ENCODE data around the gene ANXA1.

DNA sequence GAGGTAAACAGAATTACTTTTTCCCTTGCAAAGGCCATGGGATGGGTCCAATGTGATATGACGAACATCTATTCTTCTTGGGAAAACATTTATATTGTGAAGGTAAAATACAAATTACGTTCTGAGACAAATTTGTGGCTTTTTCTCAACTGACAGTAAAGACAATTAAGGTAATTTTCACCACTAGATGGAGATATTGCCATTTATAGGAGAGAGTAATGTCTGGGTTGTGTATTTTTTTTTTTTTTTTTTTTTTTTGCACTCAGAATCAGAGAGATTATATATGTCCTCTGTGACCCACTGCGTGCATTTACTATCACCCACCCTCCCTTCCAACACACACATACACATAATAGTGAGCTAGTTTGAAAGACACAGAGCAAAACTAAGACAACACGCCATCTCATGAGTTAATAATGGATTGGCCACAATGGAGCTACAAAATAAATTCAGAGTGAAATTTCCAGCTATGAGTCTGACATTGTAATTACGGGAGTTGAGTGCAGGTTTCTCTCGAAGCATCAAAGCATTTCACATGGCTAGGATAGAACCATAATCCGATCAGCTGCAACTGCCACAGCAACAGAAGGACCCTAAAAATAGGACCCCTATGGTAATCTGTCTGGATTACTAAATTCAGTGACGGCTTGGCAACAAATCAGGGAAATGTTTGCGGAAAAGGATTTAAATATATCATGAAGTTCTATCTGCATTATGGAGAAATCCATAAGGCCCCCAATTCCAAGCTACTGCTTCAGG is 49.2 kb downstream of the ANXA1 start:
- TF ChIP-seq POLR2A (IDR thresholded peaks at IDR 0.05; ENCODE audit: low read length): no peak
- TF ChIP-seq GATA1 (IDR thresholded peaks at IDR 0.05; ENCODE audit: low read depth, low read length): no peak
